ENCODE data around the gene AP1G1.
"Not testable (repeated sequence)": the region's sequence is repeated elsewhere in the genome, so short reads cannot be mapped to it uniquely, and the experiment has no call there.

The AP1G1 gene

GRCh38 chr16:71693164-71693563 is 115.5 kb downstream of the AP1G1 start:
- DNase-seq = no peak

- DNase-seq = no peak
Measured at GRCh38 chr16:71689901-71690300, 118.7 kb downstream of the AP1G1 start.

- no peak for DNase-seq
Measured at GRCh38 chr16:71687861-71688260, 120.8 kb downstream of the AP1G1 start.

GRCh38 chr16:71684280-71684679 is 124.4 kb downstream of the AP1G1 start:
- DNase-seq = not testable (repeated sequence)

GRCh38 chr16:71681360-71681759 is 127.3 kb downstream of the AP1G1 start:
- DNase-seq = no peak
